H1 (cell line): ENCODE data around the gene PRKAR2B. TPM values are rescaled to one million over a fixed set of nuclear protein-coding genes. Genes with fewer than 3 reads are reported as not detected.

Experiments
- CTCF ChIA-PET: fragments of 300-600 bp; sonication (Branson Sonifier 250); formaldehyde crosslinking; loops from one replicate; lab custom pipeline; 2021; ENCODE audit not compliant: partially characterized antibody; lab: Charles Lee
- POLR2A ChIA-PET: fragments of 300-600 bp; sonication (Branson Sonifier 250); formaldehyde crosslinking; loops from one replicate; lab custom pipeline; 2021; ENCODE audit warnings: inconsistent platforms; ENCODE audit not compliant: partially characterized antibody; lab: Charles Lee
- DNase-seq, 2 experiments: peaks; one replicate each; pipeline versions ENCODE4 v3.0.0 to v3.0.0-alpha.2; 2010 to 2022; ENCODE audit warnings: low spot score in 2 of 2, low read depth in 1 of 2, mixed read lengths in 1 of 2
- FAIRE-seq: peaks from 2 replicates; lab custom pipeline; 2011; peaks lifted over from hg19 to GRCh38; lab: Jason Lieb, UNC
- H2AFZ ChIP-seq: 2 replicates; pipeline ENCODE4 v1.8.1; 2012; ENCODE audit warnings: low read length, inconsistent platforms
- H2AK5ac ChIP-seq: 2 replicates; pipeline ENCODE4 v1.6.1; 2013; ENCODE audit warnings: low read depth, low read length
- H2BK120ac ChIP-seq: replicated peaks from 2 replicates; pipeline ENCODE3; 2013; ENCODE audit warnings: low read depth, low read length, inconsistent platforms
- H2BK12ac ChIP-seq: 2 replicates; pipeline ENCODE4 v1.6.1; 2013; ENCODE audit warnings: low read depth, low read length
- H2BK15ac ChIP-seq: 2 replicates; pipeline ENCODE4 v1.6.1; 2013; ENCODE audit warnings: low read length
- H2BK20ac ChIP-seq: 2 replicates; pipeline ENCODE4 v1.6.1; 2013; ENCODE audit warnings: low read length
- H2BK5ac ChIP-seq: 2 replicates; pipeline ENCODE4 v1.6.1; 2013; ENCODE audit warnings: low read depth, low read length
- H3K14ac ChIP-seq: 2 replicates; pipeline ENCODE4 v1.6.1; 2013; ENCODE audit warnings: inconsistent platforms; ENCODE audit not compliant: insufficient read length
- H3K18ac ChIP-seq: 2 replicates; pipeline ENCODE4 v1.6.1; 2013; ENCODE audit warnings: low read length; ENCODE audit errors: extremely low read depth
- H3K23ac ChIP-seq: 2 replicates; pipeline ENCODE4 v1.6.1; 2013; ENCODE audit warnings: inconsistent platforms; ENCODE audit not compliant: insufficient read length
- H3K23me2 ChIP-seq: 2 replicates; pipeline ENCODE4 v1.6.1; 2013; ENCODE audit warnings: low read depth, low read length
- H3K27ac ChIP-seq: 2 replicates; pipeline ENCODE4 v1.6.1; 2011; ENCODE audit warnings: low read depth, low read length, inconsistent platforms
- H3K27me3 ChIP-seq, 4 experiments: replicated peaks in 1 of 4; 1 replicate in 1 of 4; 2 replicates in 3 of 4; pipeline versions ENCODE4 v1.6.1 to v1.8.1; 2011 to 2013; ENCODE audit warnings: low read length in 3 of 4, mild to moderate bottlenecking in 3 of 4, inconsistent platforms in 2 of 4, mixed read lengths in 2 of 4, moderate library complexity in 1 of 4; ENCODE audit not compliant: control insufficient read depth in 3 of 4, insufficient read depth in 3 of 4; ENCODE audit errors: extremely low read depth in 1 of 4
- H3K36me3 ChIP-seq, 4 experiments: 2 replicates each; pipeline versions ENCODE4 v1.6.1 to v1.8.1; 2011 to 2013; ENCODE audit warnings: mild to moderate bottlenecking in 4 of 4, low read length in 3 of 4, moderate library complexity in 2 of 4, control low read depth in 1 of 4, inconsistent platforms in 1 of 4; ENCODE audit not compliant: insufficient read depth in 4 of 4, control insufficient read depth in 2 of 4
- H3K4ac ChIP-seq: replicated peaks from 2 replicates; pipeline ENCODE3; 2013; ENCODE audit warnings: low read length, low read depth, mixed read lengths, inconsistent platforms; ENCODE audit not compliant: insufficient read length
- H3K4me1 ChIP-seq, 4 experiments: replicated peaks in 1 of 4; 1 replicate in 1 of 4; 2 replicates in 3 of 4; pipeline versions ENCODE4 v1.6.1 to v1.8.1; 2011 to 2013; ENCODE audit warnings: low read length in 3 of 4, inconsistent platforms in 2 of 4, mixed read lengths in 1 of 4; ENCODE audit not compliant: insufficient read depth in 4 of 4, control insufficient read depth in 3 of 4
- H3K4me2 ChIP-seq, 2 experiments: 2 replicates each; pipeline versions ENCODE4 v1.6.1 to v1.8.1; 2011 to 2013; ENCODE audit warnings: low read depth in 2 of 2, low read length in 2 of 2, control low read depth in 1 of 2, inconsistent platforms in 1 of 2, mild to moderate bottlenecking in 1 of 2; ENCODE audit not compliant: insufficient read depth in 1 of 2
- H3K4me3 ChIP-seq, 4 experiments: fragments of 200-600, 300-600 bp in 1 of 4; sonication (generic), shearing (Covaris generic), sonication (Bioruptor Twin) in 1 of 4; 2 replicates each; pipeline versions ENCODE4 v1.5.1 to v1.8.1; 2011 to 2016; ENCODE audit warnings: low read length in 4 of 4, low read depth in 3 of 4, control low read depth in 2 of 4, inconsistent platforms in 2 of 4, mild to moderate bottlenecking in 2 of 4, mixed read lengths in 1 of 4, moderate library complexity in 1 of 4; ENCODE audit not compliant: insufficient read depth in 2 of 4; ENCODE audit errors: extremely low read depth in 1 of 4
- H3K56ac ChIP-seq: replicated peaks from 2 replicates; pipeline ENCODE3; 2013; ENCODE audit warnings: low read depth, mild to moderate bottlenecking, mixed read lengths, low read length, inconsistent platforms; ENCODE audit not compliant: insufficient read length
- H3K79me1 ChIP-seq: 2 replicates; pipeline ENCODE4 v1.6.1; 2013; ENCODE audit warnings: low read depth, low read length, control low read depth
- H3K79me2 ChIP-seq, 2 experiments: 2 replicates each; pipeline versions ENCODE4 v1.6.1 to v1.8.1; 2012 to 2013; ENCODE audit warnings: low read length in 2 of 2, mild to moderate bottlenecking in 2 of 2, inconsistent platforms in 1 of 2; ENCODE audit not compliant: insufficient read depth in 2 of 2, control insufficient read depth in 1 of 2
- H3K9ac ChIP-seq, 4 experiments: replicated peaks in 1 of 4; 1 replicate in 1 of 4; 2 replicates in 3 of 4; pipeline versions ENCODE4 v1.6.1 to v1.8.1; 2011 to 2013; ENCODE audit warnings: low read depth in 3 of 4, low read length in 3 of 4, control low read depth in 2 of 4, mild to moderate bottlenecking in 2 of 4, moderate library complexity in 2 of 4, inconsistent platforms in 1 of 4; ENCODE audit errors: extremely low read depth in 1 of 4
- H3K9me3 ChIP-seq, 2 experiments: 2 replicates each; pipeline versions ENCODE4 v1.6.1 to v1.8.1; 2012 to 2013; ENCODE audit warnings: mild to moderate bottlenecking in 2 of 2, moderate library complexity in 2 of 2, control low read depth in 1 of 2, inconsistent platforms in 1 of 2, low read depth in 1 of 2, low read length in 1 of 2, mixed read lengths in 1 of 2; ENCODE audit not compliant: insufficient read depth in 2 of 2
- H4K20me1 ChIP-seq, 2 experiments: replicated peaks in 1 of 2; 2 replicates each; pipeline versions ENCODE3 to v1.8.1; 2011 to 2013; ENCODE audit warnings: inconsistent platforms in 2 of 2, low read length in 2 of 2, mild to moderate bottlenecking in 1 of 2; ENCODE audit not compliant: insufficient read depth in 2 of 2, control insufficient read depth in 1 of 2
- H4K5ac ChIP-seq: 2 replicates; pipeline ENCODE4 v1.6.1; 2013; ENCODE audit warnings: low read length, low read depth, mixed read lengths, inconsistent platforms; ENCODE audit not compliant: insufficient read length
- H4K8ac ChIP-seq: 2 replicates; pipeline ENCODE4 v1.8.0; 2013; ENCODE audit warnings: mild to moderate bottlenecking, moderate library complexity, low read length, inconsistent platforms; ENCODE audit not compliant: insufficient read depth; ENCODE audit errors: extremely low read depth
- H4K91ac ChIP-seq: replicated peaks from 2 replicates; pipeline ENCODE3; 2013; ENCODE audit warnings: low read length, mixed read lengths, inconsistent platforms; ENCODE audit not compliant: insufficient read length
- TEAD4 ChIP-seq: IDR thresholded peaks from 2 replicates; pipeline ENCODE4 v1.6.1; 2012; ENCODE audit warnings: low read depth, low read length, inconsistent platforms, mixed read lengths
- WGBS, 2 experiments: shearing (Covaris generic) in 1 of 2; methylation state at CpG; one replicate each; pipeline versions ENCODE4 v1.1.6 to v1.1.7; 2013 to 2015; ENCODE audit warnings: low lambda C conversion rate in 2 of 2, mixed read lengths in 2 of 2, inconsistent platforms in 1 of 2, low coverage in 1 of 2, missing lambda C conversion rate in 1 of 2; ENCODE audit not compliant: insufficient replicate concordance in 2 of 2, insufficient coverage in 1 of 2, insufficient read length in 1 of 2; ENCODE audit errors: extremely low coverage in 1 of 2, missing lambda C conversion rate in 1 of 2; 5-methylcytosine and 5-hydroxymethylcytosine counted together
- polyA plus RNA-seq, 7 experiments: library from polyadenylated mRNA; depleted of rRNA in 3 of 7; stranded (reverse) in 5 of 7; unstranded in 2 of 7; fragments of >200 nt in 5 of 7; fragments of 200-250 nt in 2 of 7; gene quantifications; 1 replicate in 5 of 7; 2 replicates in 1 of 7; 4 replicates in 1 of 7; pipeline versions ENCODE4 v1.2.1 to v1.2.3, GENCODE V29; 2011 to 2013; ENCODE audit warnings: missing spikeins in 2 of 7, mixed read lengths in 2 of 7
- total RNA-seq: library from RNA; stranded (reverse); fragmentation: NEBNext Ultra II Directional; extraction: Animal tissue kit (Norgen Biotek cat#: 25700); gene quantifications from 2 replicates; pipeline ENCODE4 v1.2.1, GENCODE V29; 2021

The PRKAR2B gene
- total and polyA plus RNA-seq, 2 of the 8 experiments (the other 6 are each of a cell fraction or from before 2014, with no cell fraction given) = 10.4 to 37.0 TPM

GRCh38 chr7:107077699-107078516 is 33.4 kb downstream of the PRKAR2B start:
- Histone ChIP-seq H2AFZ (no peak overlapping the region), H3K27me3 (no peaks in the 10 kb centered on the region), H4K8ac (no peak overlapping the region), H2BK15ac (no peak overlapping the region), H3K9ac (no peak overlapping the region), H3K27ac (no peak overlapping the region), H3K56ac (no peak overlapping the region), H2BK120ac (no peak overlapping the region), H3K23me2 (no peaks in the 10 kb centered on the region), H3K4ac (no peak overlapping the region), H3K18ac (no peak overlapping the region), H4K20me1 (no peaks in the 10 kb centered on the region), H3K79me2 (no peaks in the 10 kb centered on the region), H3K9me3 (no peaks in the 10 kb centered on the region), H4K91ac (no peak overlapping the region), H3K14ac (no peak overlapping the region), H2BK12ac (no peak overlapping the region), H3K79me1 (no peaks in the 10 kb centered on the region; the same call in 1 of the 2 replicates), H3K23ac (no peak overlapping the region), H3K4me3 (no peak overlapping the region), H3K4me2 (no peak overlapping the region), H3K4me1 (peaks cover 0 to 2% (median 0%) of the 10 kb centered on the region in 4 experiments; a peak in 1 of 7 replicates), H2BK5ac (no peak overlapping the region), H2BK20ac (no peak overlapping the region), H4K5ac (no peak overlapping the region), H3K36me3 (no peaks in the 10 kb centered on the region; a peak in 1 of 8 replicates), H2AK5ac (no peak overlapping the region)
- FAIRE-seq = no peak
- 94% methylated on average over 10 of the region's 10 CpGs; no CpG with 5 or more reads in 1 of the 2 experiments for WGBS, 2 experiments
- no peak for DNase-seq
- no peak for TF ChIP-seq TEAD4
- POLR2A ChIA-PET = no interaction called here
- CTCF ChIA-PET = interaction anchor here (0.9 kb wide), 1 partner anchor 71 kb away, joined by 3 read pairs; no protein-coding TSS in a partner anchor
